HepG2 (cell line): ENCODE results near the gene YEATS4. TPM values are rescaled to one million over a fixed set of nuclear protein-coding genes. Genes with fewer than 3 reads are reported as not detected.

Experiments
- ATAC-seq: fragments of 200-7000 bp; cut with Tn5 transposase; 3 replicates; pipeline ENCODE4 v1.9.1; 2020; ENCODE audit warnings: mild to moderate bottlenecking, moderate library complexity
- BruUV-seq: library from RNA; stranded (reverse); fragments of 400-500 nt; replicated peaks from 2 replicates; lab custom pipeline; 2021; lab: Mats Ljungman, UMichigan
- CTCF ChIA-PET: fragments of 300-600 bp; formaldehyde crosslinking; extraction: SDS; loops from one replicate; lab custom pipeline; 2021; ENCODE audit warnings: low total read pairs, inconsistent platforms, low intra/inter-chr PET ratio; lab: Yijun Ruan, JAX
- POLR2A ChIA-PET: fragments of 350-600 bp; sonication (Branson Sonifier 250); formaldehyde crosslinking; loops from one replicate; lab custom pipeline; 2020; ENCODE audit warnings: antibody characterized with exemption, inconsistent platforms; lab: Yijun Ruan, JAX
- DNase-seq: peaks from one replicate; pipeline ENCODE4 v3.0.0-alpha.2; 2015; ENCODE audit warnings: low spot score
- FAIRE-seq: peaks from 3 replicates; lab custom pipeline; 2011; peaks lifted over from hg19 to GRCh38; lab: Jason Lieb, UNC
- H2AFZ ChIP-seq: one replicate; pipeline ENCODE4 v1.6.1; 2011; ENCODE audit warnings: low read length, inconsistent platforms
- H3K27ac ChIP-seq: fragments of 300-600 bp; 3 replicates; pipeline ENCODE4 v1.8.0; 2011; ENCODE audit warnings: mixed run types, mild to moderate bottlenecking, mixed read lengths, low read length, inconsistent platforms; ENCODE audit not compliant: insufficient read depth; ENCODE audit errors: extremely low read length
- H3K27me3 ChIP-seq, 2 experiments: fragments of 200-600 bp in 1 of 2; 2 replicates in 1 of 2; 3 replicates in 1 of 2; pipeline versions ENCODE4 v1.6.0 to v1.8.0; 2011; ENCODE audit warnings: low read length in 2 of 2, mild to moderate bottlenecking in 2 of 2, moderate library complexity in 2 of 2, inconsistent platforms in 1 of 2; ENCODE audit not compliant: insufficient read depth in 2 of 2, control insufficient read depth in 1 of 2
- H3K36me3 ChIP-seq, 2 experiments: fragments of 200-600 bp in 1 of 2; replicated peaks in 1 of 2; 2 replicates in 1 of 2; 3 replicates in 1 of 2; pipeline versions ENCODE4 v1.5.1 to v1.8.0; 2011; ENCODE audit warnings: low read length in 2 of 2, inconsistent platforms in 1 of 2; ENCODE audit not compliant: insufficient read depth in 2 of 2, control insufficient read depth in 1 of 2
- H3K4me1 ChIP-seq: 2 replicates; pipeline ENCODE4 v1.5.1; 2012; ENCODE audit warnings: low read length, inconsistent platforms; ENCODE audit not compliant: insufficient read depth
- H3K4me2 ChIP-seq: 2 replicates; pipeline ENCODE4 v1.6.0; 2011; ENCODE audit warnings: low read depth, low read length, inconsistent platforms
- H3K4me3 ChIP-seq, 3 experiments: fragments of 200-600 bp in 1 of 3; sonication (generic), shearing (Covaris generic) in 1 of 3; replicated peaks in 1 of 3; 2 replicates each; pipeline ENCODE4 v1.5.1; 2011 to 2016; ENCODE audit warnings: low read length in 3 of 3, inconsistent platforms in 2 of 3, low read depth in 2 of 3, mild to moderate bottlenecking in 2 of 3, control low read depth in 1 of 3, mixed read lengths in 1 of 3; ENCODE audit not compliant: insufficient read depth in 1 of 3
- H3K79me2 ChIP-seq: one replicate; pipeline ENCODE4 v1.6.1; 2011; ENCODE audit warnings: low read length, inconsistent platforms; ENCODE audit not compliant: insufficient read depth
- H3K9ac ChIP-seq: 2 replicates; pipeline ENCODE4 v1.6.0; 2011; ENCODE audit warnings: mild to moderate bottlenecking, low read depth, low read length, inconsistent platforms; ENCODE audit not compliant: insufficient read depth
- H3K9me3 ChIP-seq: 2 replicates; pipeline ENCODE4 v1.5.1; 2012; ENCODE audit warnings: mild to moderate bottlenecking, low read length
- H4K20me1 ChIP-seq: 2 replicates; pipeline ENCODE4 v1.6.0; 2011; ENCODE audit warnings: inconsistent platforms, mild to moderate bottlenecking, low read length, moderate library complexity; ENCODE audit not compliant: insufficient read depth
- CBX5 ChIP-seq: sonication (generic); formaldehyde crosslinking; IDR thresholded peaks from 2 replicates; pipeline ENCODE4 v1.4.0; 2020; ENCODE audit warnings: missing genetic modification reagents, borderline replicate concordance
- NCOR1 ChIP-seq: fragments of 200-600 bp; sonication (generic); IDR thresholded peaks from 2 replicates; pipeline ENCODE4 v1.7.0; 2017; ENCODE audit warnings: antibody characterized with exemption, low read length, borderline replicate concordance
- NFYC ChIP-seq: IDR thresholded peaks from 2 replicates; pipeline ENCODE4 v1.6.1; 2016; ENCODE audit warnings: missing genetic modification reagents, missing compliant biosample characterization
- PRMT3 ChIP-seq: sonication (generic); formaldehyde crosslinking; IDR thresholded peaks from 2 replicates; pipeline ENCODE4 v1.8.1; 2022; ENCODE audit warnings: low read depth, mild to moderate bottlenecking, moderate library complexity, missing genetic modification reagents, borderline replicate concordance
- WGBS: methylation state at CpG from one replicate; pipeline ENCODE4 v1.1.6; 2017; ENCODE audit warnings: low lambda C conversion rate; 5-methylcytosine and 5-hydroxymethylcytosine counted together
- in situ Hi-C: cut with HindIII; loops from 2 replicates; pipeline ENCODE4 v1.10.0; 2017; ENCODE audit warnings: low pct_unique_long_range_greater_than_20kb; ENCODE audit not compliant: extremely low pct_ligation_motif_present
- intact Hi-C: fragments of 100-400 bp; cut with micrococcal nuclease; formaldehyde crosslinking; loops from one replicate; pipeline ENCODE4 v1.10.0; 2022; ENCODE audit not compliant: unreplicated experiment
- polyA plus RNA-seq, 8 experiments: library from polyadenylated mRNA; depleted of rRNA in 3 of 8; stranded (reverse) in 7 of 8; unstranded in 1 of 8; fragments of >200 nt; fragmentation: Illumina TruSeq in 4 of 8; extraction: Trizol in 4 of 8; gene quantifications; 2 replicates each; pipeline versions ENCODE4 v1.2.1 to v1.2.3, GENCODE V29; 2011 to 2016; ENCODE audit warnings: low read depth in 4 of 8, missing spikeins in 1 of 8, mixed read lengths in 1 of 8; ENCODE audit not compliant: insufficient read depth in 1 of 8
- total RNA-seq, 5 experiments: library from RNA; depleted of rRNA; stranded (reverse); fragments of >200 nt; fragmentation: Illumina TruSeq; extraction: Trizol; gene quantifications; 2 replicates each; pipeline ENCODE4 v1.2.3, GENCODE V29; 2016; ENCODE audit warnings: low read depth in 1 of 5
- TF ChIP-seq, protein P1 (sequence below): sonication (generic); formaldehyde crosslinking; IDR thresholded peaks from 2 replicates; pipeline ENCODE4 v1.5.1; 2020; ENCODE audit warnings: mild to moderate bottlenecking, missing genetic modification reagents, moderate library complexity
- TF ChIP-seq, protein P2 (sequence below): sonication (generic); formaldehyde crosslinking; IDR thresholded peaks from 2 replicates; pipeline ENCODE4 v1.5.0; 2020; ENCODE audit warnings: mild to moderate bottlenecking, missing genetic modification reagents

The YEATS4 gene
- total and polyA plus RNA-seq, 2 of the 13 experiments (the other 11 are each of a cell fraction or from before 2014, with no cell fraction given), result 16.8 to 45.0 TPM

DNA sequence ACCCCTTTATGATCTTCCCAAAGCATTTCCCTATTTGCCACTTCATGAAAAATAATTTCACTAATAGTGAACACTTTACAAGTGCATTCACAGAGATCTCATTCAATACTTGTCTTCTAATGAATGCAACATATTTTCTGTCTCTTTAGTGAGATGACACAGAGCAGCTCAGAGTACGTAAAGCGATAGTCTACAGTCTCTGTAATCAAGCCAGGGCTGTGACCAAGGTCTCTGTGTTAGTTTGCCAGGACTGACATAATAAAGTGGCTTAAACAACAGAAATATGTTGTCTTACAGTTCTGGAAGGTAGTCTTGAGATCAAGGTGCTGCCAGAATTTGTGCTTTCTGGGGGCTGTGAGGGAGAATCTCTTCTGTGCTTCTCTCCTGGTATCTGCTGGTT lies 77.5 kb downstream of the YEATS4 start:
- Histone ChIP-seq H3K4me1 (peaks cover 10% of the 10 kb centered on the region), H3K9me3 (no peaks in the 10 kb centered on the region), H3K79me2 (no peaks in the 10 kb centered on the region), H3K27me3 (no peaks in the 10 kb centered on the region), H3K27ac (no peak overlapping the region), H4K20me1 (no peaks in the 10 kb centered on the region), H2AFZ (no peak overlapping the region), H3K9ac (no peak overlapping the region), H3K4me3 (no peak overlapping the region), H3K4me2 (no peak overlapping the region), H3K36me3 (no peaks in the 10 kb centered on the region)
- DNase-seq (no peak), FAIRE-seq (no peak), ATAC-seq (peak; percentile 54)
- in situ Hi-C loops (no loop called here), intact Hi-C loops (no loop called here)
- ChIA-PET CTCF (no interaction called here), POLR2A (no interaction called here)
- TF ChIP-seq CBX5 (CRISPR knock-in tag) (no peak), NCOR1 (no peak), PRMT3 (CRISPR knock-in tag) (no peak), NFYC (CRISPR knock-in tag) (no peak)
- TF ChIP-seq, protein P1, sequence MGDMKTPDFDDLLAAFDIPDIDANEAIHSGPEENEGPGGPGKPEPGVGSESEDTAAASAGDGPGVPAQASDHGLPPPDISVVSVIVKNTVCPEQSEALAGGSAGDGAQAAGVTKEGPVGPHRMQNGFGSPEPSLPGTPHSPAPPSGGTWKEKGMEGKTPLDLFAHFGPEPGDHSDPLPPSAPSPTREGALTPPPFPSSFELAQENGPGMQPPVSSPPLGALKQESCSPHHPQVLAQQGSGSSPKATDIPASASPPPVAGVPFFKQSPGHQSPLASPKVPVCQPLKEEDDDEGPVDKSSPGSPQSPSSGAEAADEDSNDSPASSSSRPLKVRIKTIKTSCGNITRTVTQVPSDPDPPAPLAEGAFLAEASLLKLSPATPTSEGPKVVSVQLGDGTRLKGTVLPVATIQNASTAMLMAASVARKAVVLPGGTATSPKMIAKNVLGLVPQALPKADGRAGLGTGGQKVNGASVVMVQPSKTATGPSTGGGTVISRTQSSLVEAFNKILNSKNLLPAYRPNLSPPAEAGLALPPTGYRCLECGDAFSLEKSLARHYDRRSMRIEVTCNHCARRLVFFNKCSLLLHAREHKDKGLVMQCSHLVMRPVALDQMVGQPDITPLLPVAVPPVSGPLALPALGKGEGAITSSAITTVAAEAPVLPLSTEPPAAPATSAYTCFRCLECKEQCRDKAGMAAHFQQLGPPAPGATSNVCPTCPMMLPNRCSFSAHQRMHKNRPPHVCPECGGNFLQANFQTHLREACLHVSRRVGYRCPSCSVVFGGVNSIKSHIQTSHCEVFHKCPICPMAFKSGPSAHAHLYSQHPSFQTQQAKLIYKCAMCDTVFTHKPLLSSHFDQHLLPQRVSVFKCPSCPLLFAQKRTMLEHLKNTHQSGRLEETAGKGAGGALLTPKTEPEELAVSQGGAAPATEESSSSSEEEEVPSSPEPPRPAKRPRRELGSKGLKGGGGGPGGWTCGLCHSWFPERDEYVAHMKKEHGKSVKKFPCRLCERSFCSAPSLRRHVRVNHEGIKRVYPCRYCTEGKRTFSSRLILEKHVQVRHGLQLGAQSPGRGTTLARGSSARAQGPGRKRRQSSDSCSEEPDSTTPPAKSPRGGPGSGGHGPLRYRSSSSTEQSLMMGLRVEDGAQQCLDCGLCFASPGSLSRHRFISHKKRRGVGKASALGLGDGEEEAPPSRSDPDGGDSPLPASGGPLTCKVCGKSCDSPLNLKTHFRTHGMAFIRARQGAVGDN (CRISPR knock-in tag), result no peak
- TF ChIP-seq, protein P2, sequence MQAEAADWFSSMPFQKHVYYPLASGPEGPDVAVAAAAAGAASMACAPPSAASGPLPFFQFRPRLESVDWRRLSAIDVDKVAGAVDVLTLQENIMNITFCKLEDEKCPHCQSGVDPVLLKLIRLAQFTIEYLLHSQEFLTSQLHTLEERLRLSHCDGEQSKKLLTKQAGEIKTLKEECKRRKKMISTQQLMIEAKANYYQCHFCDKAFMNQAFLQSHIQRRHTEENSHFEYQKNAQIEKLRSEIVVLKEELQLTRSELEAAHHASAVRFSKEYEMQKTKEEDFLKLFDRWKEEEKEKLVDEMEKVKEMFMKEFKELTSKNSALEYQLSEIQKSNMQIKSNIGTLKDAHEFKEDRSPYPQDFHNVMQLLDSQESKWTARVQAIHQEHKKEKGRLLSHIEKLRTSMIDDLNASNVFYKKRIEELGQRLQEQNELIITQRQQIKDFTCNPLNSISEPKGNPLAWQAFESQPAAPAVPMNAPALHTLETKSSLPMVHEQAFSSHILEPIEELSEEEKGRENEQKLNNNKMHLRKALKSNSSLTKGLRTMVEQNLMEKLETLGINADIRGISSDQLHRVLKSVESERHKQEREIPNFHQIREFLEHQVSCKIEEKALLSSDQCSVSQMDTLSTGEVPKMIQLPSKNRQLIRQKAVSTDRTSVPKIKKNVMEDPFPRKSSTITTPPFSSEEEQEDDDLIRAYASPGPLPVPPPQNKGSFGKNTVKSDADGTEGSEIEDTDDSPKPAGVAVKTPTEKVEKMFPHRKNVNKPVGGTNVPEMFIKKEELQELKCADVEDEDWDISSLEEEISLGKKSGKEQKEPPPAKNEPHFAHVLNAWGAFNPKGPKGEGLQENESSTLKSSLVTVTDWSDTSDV (CRISPR knock-in tag), result no peak
- WGBS, result 29% methylated on average over 2 of the region's 2 CpGs
- no TSS peak for BruUV-seq
